Skin epidermis (tissue), 12 donors: ENCODE measurements around the gene GGPS1.
"Not testable (repeated sequence)": the region's sequence is repeated elsewhere in the genome, so short reads cannot be mapped to it uniquely, and the experiment has no call there.

ENCODE experiments used
- H3K27ac ChIP-seq, 21 experiments: fragments of 200-600 bp; sonication (generic) in 11 of 21; one replicate each; pipeline ENCODE4 v1.5.0; 2020; ENCODE audit warnings: mild to moderate bottlenecking in 3 of 21, inconsistent platforms in 2 of 21, moderate library complexity in 2 of 21
- H3K4me3 ChIP-seq, 7 experiments: fragments of 200-600 bp; sonication (generic) in 2 of 7; one replicate each; pipeline ENCODE4 v1.5.0; 2020; ENCODE audit warnings: inconsistent platforms in 2 of 7, mild to moderate bottlenecking in 2 of 7, moderate library complexity in 1 of 7

Gene GGPS1

DNA sequence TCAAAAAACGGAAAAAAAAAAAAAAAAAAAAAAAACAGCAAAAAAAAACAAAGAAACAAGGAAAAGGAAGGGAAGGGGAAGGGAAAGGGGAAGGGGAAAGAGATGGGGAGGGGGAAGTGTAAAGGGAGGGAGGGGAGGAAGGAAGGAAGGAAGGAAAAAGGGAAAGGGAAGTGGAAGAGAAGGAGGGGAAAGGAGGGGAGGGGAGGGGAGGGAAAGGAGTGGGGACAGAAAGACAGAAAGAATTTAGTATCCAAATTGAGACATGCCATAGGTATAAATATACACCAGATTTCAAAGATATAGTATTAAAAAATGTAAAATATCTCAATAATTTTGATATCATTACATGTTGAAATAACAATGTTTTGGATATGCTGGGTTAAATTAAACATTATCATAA lies 26.2 kb upstream of the GGPS1 start:
- Histone ChIP-seq H3K27ac (no peak overlapping the region), H3K4me3 (no peak overlapping the region)

- Histone ChIP-seq H3K27ac (peak overlapping the region in 11 of 21 experiments; percentile 2 to 61 (median 39)), H3K4me3 (no peak overlapping the region)
Measured at GRCh38 chr1:235304549-235305451, 23.6 kb upstream of the GGPS1 start.

DNA sequence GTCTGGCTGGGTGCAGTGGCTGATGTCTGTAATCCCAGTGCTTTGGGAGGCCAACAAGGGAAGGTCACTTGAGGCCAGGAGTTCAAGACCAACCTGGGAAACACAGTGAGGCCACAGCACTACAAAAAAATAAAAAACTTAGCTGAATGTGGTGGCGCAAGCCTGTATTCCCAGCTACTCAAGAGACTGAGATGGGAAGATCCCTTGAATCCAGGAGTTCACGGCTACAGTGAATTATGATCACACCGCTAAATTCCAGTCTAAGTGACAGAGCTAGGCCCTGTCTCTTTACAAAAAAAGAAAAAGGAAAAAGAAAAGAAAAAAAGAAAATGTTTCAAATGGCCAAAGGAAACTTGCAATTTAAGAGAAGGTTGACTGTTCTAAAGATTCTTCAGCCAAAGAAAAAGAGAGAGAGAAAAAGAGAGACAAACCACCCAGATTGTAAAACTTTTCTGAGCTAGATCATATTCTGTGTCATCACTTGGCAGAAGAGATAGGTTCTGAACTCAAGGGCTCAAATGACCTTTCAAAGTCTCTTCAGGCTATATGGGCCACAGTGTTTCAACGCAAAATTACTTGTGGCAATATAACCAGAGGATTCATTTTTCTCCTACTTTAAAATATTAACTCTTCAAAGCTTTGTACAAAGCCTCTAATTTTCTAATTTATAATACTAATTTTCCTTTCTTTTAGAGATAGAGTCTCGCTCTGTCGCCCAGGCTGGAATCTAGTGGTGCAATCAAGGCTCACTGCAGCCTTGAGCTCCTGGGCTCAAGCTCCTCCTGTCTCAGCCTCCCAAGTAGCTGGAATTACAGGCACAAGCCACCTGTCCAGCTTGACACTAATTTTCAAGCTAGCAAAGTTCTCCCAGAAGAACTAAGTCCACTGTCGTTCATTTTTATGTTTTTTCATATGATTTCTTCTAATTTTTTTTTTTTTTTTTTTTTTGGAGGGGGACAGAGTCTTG lies 20.9 kb upstream of the GGPS1 start:
- Histone ChIP-seq H3K4me3 (no peak overlapping the region), H3K27ac (peak overlapping the region in 5 of 21 experiments; percentile 2 to 53 (median 11))

- not testable (repeated sequence) for H3K27ac ChIP-seq, H3K4me3 ChIP-seq
Measured at GRCh38 chr1:235309206-235309605, 19.2 kb upstream of the GGPS1 start.

DNA sequence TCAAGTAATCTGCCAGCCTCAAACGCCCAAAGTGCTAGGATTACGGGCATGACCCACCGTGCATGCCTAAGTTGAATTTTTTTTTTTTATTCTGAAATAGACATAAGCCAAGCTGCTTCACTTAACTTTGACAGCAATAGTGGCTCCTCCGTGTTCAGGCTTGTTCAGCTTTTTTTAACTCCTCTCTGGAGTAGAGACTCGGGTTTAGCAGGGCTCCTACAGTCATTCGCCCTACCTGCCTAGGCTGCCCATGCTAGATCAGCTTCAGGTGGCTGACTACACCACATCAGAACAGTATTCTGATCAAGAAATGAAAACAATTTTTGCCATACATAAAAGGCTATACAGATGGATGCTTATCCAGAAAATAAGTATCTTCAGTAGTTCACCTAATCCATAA lies 15.1 kb upstream of the GGPS1 start:
- Histone ChIP-seq H3K4me3 (no peak overlapping the region), H3K27ac (peak overlapping the region in 8 of 21 experiments; percentile 1 to 73 (median 41))

GRCh38 chr1:235313931-235314678 lies 14.3 kb upstream of the GGPS1 start:
- peak overlapping the region in 11 of 21 experiments; percentile 1 to 73 (median 47) for H3K27ac ChIP-seq
- no peak overlapping the region for H3K4me3 ChIP-seq

DNA sequence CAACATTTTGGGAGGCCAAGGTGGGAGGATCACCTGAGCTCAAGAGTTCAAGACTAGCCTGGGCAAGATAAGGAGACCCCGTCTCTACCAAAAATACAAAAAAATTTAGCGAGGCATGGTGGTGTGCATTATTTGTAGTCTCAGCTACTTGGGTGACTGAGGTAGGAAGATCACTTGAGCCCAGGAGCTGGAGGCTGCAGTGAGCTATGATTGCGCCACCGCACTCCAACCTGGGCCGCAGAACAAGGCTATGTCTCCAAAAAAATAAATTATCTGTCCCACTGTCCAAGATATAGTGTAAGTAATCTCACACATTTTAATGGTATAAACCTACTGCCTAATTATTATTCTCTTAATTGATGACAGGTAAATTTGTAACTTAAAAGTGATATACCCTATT lies 13.2 kb upstream of the GGPS1 start:
- H3K27ac ChIP-seq, result no peak overlapping the region
- no peak overlapping the region for H3K4me3 ChIP-seq

- H3K27ac ChIP-seq, result no peak overlapping the region
- H3K4me3 ChIP-seq, result no peak overlapping the region
Measured at GRCh38 chr1:235315735-235316134, 12.6 kb upstream of the GGPS1 start.

DNA sequence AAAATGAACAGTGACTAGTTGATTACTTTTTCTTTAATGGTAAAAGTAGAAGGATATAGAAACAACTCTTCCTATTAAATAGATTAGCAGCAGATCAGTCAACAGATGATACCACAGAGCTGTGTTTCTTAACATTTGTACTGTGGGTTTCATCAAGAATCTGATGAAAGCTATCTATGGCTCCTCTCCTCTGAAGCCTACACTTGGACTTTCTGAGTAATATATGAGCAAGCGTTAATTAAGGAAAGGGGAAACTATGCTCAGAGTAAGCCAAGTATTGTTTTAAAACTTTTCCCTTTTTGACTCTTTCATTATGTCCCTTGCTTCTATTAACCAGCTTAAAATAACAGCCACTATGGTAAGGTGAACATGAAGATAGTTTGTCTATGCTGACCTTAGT lies 11.2 kb upstream of the GGPS1 start:
- H3K4me3 ChIP-seq, result no peak overlapping the region
- peak overlapping the region in 1 of 21 experiments; percentile 1 for H3K27ac ChIP-seq

GRCh38 chr1:235319255-235319654 lies 9.1 kb upstream of the GGPS1 start:
- Histone ChIP-seq H3K4me3 (no peak overlapping the region), H3K27ac (no peak overlapping the region)

- Histone ChIP-seq H3K27ac (no peak overlapping the region), H3K4me3 (no peak overlapping the region)
Measured at GRCh38 chr1:235320521-235321179, 7.7 kb upstream of the GGPS1 start.

- H3K27ac ChIP-seq, result no peak overlapping the region
- no peak overlapping the region for H3K4me3 ChIP-seq
Measured at GRCh38 chr1:235324296-235324695, 4.1 kb upstream of the GGPS1 start.

DNA sequence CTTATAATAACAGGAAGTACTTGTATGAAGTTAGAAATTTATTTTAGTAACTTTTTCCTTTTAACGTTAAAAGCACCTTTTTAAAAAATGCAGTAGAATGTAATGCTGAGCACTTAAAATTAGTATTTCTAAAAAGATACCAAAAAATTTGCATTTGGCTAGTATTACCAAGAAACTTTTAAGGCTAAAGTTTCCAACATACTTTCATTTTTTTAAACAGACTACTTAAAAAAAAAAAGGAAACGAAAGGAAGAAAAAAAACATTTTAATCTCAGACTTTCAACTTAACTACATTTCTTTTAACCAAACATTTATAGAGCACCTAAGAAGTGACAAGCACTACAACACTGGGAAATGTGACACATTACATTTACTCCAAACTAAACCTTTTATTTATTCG lies 3.2 kb upstream of the GGPS1 start:
- peak overlapping the region in 2 of 21 experiments; percentile 4 to 98 for H3K27ac ChIP-seq
- peak overlapping the region in 1 of 7 experiments; percentile 82 for H3K4me3 ChIP-seq

DNA sequence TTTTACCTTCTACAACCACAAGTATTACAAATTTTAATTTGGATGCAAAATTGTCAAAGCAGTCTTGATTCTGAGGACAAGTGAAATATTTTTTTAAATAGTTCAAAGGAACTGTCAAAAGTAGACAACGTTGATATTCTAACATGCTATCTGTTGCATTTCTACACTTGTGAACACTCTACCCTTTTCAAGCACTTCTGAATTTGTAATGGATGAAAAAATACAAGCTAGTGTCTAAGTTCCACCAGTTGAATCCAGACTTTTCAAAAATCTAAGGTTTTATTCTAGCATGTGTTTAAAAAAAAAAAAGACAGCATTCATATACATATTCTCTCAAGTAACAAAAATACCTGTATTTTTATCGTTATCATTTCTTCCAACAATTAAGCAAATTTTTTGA lies 2.5 kb upstream of the GGPS1 start:
- Histone ChIP-seq H3K4me3 (peak overlapping the region in 4 of 7 experiments; percentile 82 to 99 (median 96)), H3K27ac (peak overlapping the region in 3 of 21 experiments; percentile 97 to 98 (median 98))

GRCh38 chr1:235326719-235327558 lies 1.4 kb upstream of the GGPS1 start:
- Histone ChIP-seq H3K4me3 (peak overlapping the region; percentile 82 to 99 (median 94)), H3K27ac (peak overlapping the region; percentile 79 to 99 (median 97))

DNA sequence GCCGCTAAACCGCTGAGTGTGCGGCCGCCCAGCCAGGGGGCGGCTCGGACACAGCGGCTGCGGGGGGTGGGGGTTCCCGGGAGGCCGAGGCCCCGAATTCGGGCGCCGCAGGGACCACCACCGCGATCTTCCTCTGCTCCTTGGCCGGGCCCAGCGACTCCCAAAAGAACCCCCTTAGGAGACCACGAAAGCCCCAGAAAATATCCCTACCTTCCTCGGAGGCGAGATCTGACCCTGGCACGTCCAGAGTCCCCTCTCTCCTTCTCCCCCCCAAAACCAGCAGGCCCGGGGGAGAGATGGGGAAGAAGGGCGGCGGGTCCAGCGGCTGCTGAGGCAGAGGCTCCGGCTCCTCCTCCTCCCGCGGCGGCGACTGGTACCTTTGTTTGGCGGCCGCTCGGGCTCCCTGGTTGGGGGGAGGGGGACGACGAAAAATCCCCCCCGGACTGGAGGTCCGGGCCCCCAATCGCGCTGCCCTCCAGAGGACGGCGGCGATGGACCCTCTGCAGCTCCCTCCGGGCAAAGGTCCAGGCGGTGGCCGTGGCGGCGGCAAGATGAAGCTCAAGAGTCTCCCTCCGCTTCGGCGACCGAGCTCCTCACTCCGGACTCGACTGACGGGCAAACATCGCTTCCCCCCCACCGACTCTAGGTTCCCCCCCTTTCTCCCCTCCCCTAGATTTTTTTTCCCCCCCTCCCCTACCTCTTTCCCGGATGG lies 655 bp upstream of the GGPS1 start, which contains the start of gene ARID4B:
ARID4B (minus strand) TSS at position 621 of the 712 bp plus-strand sequence. CDS start 1,260 bp downstream, outside the sequence.
- Histone ChIP-seq H3K27ac (peak within 1 kb of the TSS; percentile 79 to 99 (median 97)), H3K4me3 (peak within 1 kb of the TSS; percentile 82 to 99 (median 94))
